SW480 (cell line): ENCODE results near the gene CYP4A22.
"Not testable (repeated sequence)": the region's sequence is repeated elsewhere in the genome, so short reads cannot be mapped to it uniquely, and the experiment has no call there.

Source experiments
- DNase-seq: peaks from one replicate; pipeline ENCODE4 v3.0.0-alpha.2; 2016; ENCODE audit warnings: low spot score

Gene CYP4A22, protein sequence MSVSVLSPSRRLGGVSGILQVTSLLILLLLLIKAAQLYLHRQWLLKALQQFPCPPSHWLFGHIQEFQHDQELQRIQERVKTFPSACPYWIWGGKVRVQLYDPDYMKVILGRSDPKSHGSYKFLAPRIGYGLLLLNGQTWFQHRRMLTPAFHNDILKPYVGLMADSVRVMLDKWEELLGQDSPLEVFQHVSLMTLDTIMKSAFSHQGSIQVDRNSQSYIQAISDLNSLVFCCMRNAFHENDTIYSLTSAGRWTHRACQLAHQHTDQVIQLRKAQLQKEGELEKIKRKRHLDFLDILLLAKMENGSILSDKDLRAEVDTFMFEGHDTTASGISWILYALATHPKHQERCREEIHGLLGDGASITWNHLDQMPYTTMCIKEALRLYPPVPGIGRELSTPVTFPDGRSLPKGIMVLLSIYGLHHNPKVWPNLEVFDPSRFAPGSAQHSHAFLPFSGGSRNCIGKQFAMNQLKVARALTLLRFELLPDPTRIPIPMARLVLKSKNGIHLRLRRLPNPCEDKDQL

GRCh38 chr1:47137198-47137597 is at the start of gene CYP4A22:
Gene CYP4A22, plus strand, starts transcription at chr1:47137441. Its CDS starts 45 bp downstream, at chr1:47137486.
- no peak for DNase-seq

DNA sequence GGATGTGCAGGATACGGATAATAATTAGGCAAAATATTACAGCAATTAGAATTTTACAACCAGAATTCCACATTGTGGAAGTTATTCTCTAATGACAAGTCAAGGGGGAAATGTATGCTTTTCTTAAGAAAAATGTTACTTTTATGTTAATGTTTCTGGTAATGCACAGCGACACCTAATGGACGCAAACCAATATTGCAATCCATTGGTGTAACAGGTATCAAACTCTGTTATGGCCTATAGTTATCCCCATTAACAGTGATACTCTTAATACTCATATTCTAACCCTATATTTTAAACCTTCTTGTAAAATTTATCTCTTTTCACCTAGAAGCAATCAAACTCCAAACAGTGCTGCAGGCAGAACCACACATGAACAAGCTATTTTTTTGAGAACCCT is 47.9 kb upstream of the CYP4A22 start:
- DNase-seq = peak; percentile 7

DNA sequence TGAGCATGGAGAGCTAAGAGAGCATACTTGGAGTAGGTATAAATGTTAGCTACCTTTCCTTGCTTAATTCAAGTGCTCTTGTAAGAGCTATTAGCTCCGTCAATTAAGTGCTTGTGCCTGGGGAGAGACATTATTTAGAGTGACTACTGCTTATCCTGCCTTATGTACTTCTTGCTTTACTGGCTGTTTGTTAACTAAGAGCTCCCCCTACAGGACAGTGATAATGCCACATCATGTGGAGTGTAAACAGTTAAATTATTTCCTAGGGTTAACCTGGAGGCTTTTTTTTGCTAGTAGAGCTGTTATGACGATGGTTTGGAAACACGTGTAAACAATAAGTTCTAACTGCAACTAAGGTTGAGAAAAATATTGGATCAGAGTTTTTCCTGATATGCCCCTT is 45.8 kb upstream of the CYP4A22 start:
- not testable (repeated sequence) for DNase-seq

DNA sequence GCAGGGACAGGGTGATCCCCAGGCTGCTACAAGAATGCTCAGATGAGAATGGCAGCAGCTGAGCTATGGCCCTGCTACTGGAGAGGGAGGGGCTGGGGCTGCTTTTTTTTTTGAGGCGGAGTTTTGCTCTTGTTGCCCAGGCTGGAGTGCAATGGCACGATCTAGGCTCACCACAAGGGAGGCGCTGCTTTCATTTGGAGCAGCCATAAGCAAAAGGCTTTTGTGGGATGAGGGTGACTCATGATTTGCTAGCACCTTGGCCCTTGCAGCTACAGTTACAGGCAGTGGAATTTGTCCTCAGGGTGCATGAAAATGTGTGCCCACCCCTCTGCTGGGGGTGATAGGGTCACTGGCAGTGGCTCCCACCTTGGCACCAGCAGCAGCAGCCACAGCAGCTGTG is 32.4 kb upstream of the CYP4A22 start:
- peak; percentile 5 for DNase-seq

- DNase-seq = no peak
Measured at GRCh38 chr1:47106792-47107191, 30.4 kb upstream of the CYP4A22 start.

- DNase-seq = peak; percentile 23
Measured at GRCh38 chr1:47107851-47108574, 29.2 kb upstream of the CYP4A22 start.

DNA sequence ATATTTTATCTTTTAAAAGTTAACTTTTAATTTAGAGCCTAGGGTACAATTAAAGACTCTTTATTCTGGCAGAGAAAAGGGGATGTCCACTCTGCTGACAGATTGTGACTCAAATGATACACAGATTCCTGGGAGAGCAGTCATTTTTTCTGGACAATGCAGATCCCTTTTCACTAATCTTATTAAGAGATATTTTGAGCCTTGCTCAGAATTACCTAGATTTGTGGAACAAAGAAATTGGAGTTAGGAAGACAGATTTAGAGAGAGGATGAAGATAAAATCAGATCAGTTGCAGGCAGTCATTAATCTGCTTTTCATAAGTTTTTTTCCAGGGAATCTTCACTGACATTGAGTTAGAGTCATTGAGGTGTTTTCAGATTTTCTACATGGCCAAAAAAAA is 27.8 kb upstream of the CYP4A22 start:
- DNase-seq = not testable (repeated sequence)

DNA sequence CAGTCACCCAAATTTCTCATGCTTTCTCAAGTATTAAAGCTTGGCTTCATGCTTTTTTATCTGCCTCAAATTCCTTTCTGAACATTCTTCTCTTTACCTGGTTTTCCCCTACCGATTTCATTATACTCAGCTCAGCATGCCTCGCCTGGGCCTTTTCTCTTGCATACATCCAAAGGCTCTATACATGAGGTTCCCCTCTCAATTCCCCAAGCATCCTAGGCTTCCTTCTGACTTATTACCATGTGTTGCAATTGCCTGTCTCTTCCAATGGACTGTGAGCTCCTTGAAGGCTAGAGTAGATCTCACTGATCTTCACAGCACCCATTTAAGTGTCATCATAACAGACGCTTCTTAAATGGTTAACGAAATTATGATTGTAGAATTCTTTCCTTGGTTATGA is 24.1 kb upstream of the CYP4A22 start:
- DNase-seq = no peak

DNA sequence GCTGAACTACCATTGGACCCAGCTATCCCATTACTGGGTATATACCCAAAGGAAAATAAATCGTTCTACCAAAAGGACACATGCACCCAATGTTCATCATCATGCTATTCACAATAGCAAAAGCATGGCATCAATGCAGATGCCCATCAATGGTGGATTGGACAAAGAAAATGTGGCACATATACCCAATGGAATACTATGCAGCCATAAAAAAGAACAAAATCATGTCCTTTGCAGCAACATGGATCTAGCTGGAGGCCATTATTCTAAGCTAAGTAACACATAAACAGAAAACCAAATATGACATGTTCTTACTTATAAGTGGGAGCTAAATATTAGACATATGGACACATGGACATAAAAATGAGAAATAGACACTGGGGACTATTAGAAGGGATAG is 16.2 kb upstream of the CYP4A22 start:
- DNase-seq = not testable (repeated sequence)

- DNase-seq = not testable (repeated sequence)
Measured at GRCh38 chr1:47124834-47125233, 12.4 kb upstream of the CYP4A22 start.

- DNase-seq = not testable (repeated sequence)
Measured at GRCh38 chr1:47126997-47127396, 10.2 kb upstream of the CYP4A22 start.

DNA sequence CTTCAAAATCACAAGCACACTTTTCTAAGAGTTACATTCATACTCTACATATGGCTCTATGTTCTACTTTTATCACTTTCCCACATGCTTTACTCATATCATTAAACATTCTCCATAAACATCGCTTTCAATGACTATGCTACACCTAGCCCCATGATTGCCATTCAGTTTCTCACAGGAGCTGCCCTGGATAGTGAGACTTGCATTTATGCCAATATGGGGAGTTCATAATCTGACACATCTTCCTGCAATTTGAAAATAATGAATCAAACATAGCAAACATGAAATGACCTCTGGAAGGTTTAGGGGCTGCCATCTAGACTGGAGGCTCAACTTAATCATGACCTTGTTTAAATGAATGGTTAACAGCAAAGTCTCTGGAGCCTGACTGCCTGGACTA is 9.0 kb upstream of the CYP4A22 start:
- no peak for DNase-seq

DNA sequence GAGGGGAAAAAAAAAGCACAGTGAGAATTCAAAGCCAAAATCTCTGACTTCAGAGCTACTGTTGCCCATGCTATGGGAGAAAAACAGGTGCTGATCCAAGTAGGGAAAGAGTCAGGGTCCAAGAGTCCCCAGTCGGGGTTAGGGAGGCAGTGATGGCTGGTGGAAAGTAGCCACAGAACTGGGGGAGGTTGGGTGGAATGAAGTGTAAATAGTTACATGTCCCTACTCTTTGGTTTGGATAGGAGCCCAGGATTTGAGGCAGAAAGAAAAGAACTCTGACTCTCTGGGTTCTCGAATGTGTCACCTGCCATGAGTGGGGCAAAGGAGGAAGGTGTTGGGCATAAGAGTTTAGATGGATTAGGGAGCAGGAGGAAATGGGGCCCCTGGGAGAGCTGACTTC is 8.4 kb upstream of the CYP4A22 start:
- not testable (repeated sequence) for DNase-seq

- DNase-seq = not testable (repeated sequence)
Measured at GRCh38 chr1:47129489-47130230, 7.6 kb upstream of the CYP4A22 start.

DNA sequence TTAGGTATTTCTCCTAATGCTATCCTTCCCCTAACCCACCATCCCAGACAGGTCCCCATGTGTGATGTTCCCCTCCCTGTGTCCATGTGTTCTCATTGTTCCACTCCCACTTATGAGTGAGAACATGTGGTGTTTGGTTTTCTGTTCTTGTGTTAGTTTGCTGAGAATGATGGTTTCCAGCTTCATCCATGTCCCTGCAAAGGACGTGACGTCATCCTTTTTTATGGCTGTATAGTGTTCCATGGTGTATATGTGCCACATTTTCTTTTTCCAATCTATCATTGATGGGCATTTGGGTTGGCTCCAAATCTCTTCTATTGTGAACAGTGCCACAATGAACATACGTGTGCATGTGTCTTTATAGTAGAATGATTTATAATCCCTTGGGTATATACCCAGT is 4.6 kb upstream of the CYP4A22 start:
- not testable (repeated sequence) for DNase-seq

DNA sequence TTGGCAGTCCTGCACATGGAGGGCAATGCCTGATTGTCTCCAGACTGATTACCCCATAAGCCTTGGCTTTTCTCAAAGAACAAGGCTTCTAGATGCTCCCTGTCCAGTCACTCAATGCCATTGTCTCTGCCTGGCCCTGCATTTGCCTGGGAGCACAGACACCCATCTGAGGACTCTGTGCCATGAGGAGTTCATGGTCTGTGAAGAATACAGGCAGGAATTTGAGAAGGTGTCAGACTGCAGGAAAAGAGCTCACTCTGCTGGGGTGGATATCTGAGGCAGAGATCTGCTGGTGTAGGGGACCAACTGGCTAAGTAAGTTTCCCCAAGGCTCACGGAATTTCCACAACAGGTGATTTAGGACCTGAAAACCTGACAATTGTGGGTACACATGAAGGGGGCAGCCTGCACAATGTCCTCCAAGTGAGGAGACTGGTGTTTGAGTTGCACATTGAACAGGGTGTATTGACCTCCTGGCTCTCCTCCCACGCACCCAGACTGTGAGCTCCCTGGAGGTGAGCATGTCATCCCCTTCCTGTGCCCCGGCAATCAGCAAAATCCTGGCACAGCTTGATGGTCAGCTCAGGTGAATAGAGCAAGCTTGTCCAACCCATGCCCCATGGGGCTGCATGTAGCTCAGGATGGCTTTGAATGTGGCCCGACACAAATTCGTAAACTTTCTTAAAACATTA is 829 bp downstream of the CYP4A22 start:
- DNase-seq = no peak

- DNase-seq = not testable (repeated sequence)
Measured at GRCh38 chr1:47140358-47140757, 3.1 kb downstream of the CYP4A22 start.

GRCh38 chr1:47143654-47144053 is 6.4 kb downstream of the CYP4A22 start:
- peak; percentile 5 for DNase-seq

GRCh38 chr1:47146495-47146894 is 9.3 kb downstream of the CYP4A22 start:
- DNase-seq = not testable (repeated sequence)

- no peak for DNase-seq
Measured at GRCh38 chr1:47147047-47147785, 10.0 kb downstream of the CYP4A22 start.

GRCh38 chr1:47149162-47149561 is 11.9 kb downstream of the CYP4A22 start:
- not testable (repeated sequence) for DNase-seq
